Subcutaneous adipose tissue (tissue), 4 donors: ENCODE results near the gene DROSHA. TPM values are rescaled to one million over a fixed set of nuclear protein-coding genes. Genes with fewer than 3 reads are reported as not detected.

Experiments used
- total RNA-seq, 4 donors: library from RNA; depleted of rRNA; stranded (reverse); fragments of >200 nt; gene quantifications; one replicate each; pipeline ENCODE4 v1.1.0, GENCODE V29; 2016
- TF ChIP-seq, protein P1 (sequence below): fragments of 450-650 bp; IDR thresholded peaks from one replicate; pipeline ENCODE4 v1.5.1; 2016; ENCODE audit warnings: low read depth, mild to moderate bottlenecking, control low read depth, antibody characterized with exemption, moderate library complexity

The DROSHA gene
- total RNA-seq, 4 donors from 2014 or later = 37.9 to 51.8 (median 40.4) TPM

DNA sequence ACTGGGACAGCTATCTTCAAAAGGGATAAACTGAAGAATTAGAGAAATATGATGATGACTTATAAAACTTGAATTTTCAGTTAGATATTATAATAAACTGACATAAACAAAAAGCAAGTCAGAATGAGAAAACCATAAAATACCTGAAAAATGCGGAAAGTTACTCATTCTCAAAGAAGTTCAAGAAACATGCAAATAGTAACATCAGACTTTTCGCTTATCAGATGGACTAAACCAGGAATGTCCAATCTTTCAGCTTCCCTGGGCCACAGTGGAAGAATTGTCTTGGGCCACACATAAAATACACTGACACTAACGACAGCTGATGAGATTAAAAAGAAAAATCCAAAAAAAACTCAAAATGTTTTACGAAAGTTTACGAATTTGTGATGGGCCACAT is 53.9 kb downstream of the DROSHA start:
- TF ChIP-seq, protein P1, sequence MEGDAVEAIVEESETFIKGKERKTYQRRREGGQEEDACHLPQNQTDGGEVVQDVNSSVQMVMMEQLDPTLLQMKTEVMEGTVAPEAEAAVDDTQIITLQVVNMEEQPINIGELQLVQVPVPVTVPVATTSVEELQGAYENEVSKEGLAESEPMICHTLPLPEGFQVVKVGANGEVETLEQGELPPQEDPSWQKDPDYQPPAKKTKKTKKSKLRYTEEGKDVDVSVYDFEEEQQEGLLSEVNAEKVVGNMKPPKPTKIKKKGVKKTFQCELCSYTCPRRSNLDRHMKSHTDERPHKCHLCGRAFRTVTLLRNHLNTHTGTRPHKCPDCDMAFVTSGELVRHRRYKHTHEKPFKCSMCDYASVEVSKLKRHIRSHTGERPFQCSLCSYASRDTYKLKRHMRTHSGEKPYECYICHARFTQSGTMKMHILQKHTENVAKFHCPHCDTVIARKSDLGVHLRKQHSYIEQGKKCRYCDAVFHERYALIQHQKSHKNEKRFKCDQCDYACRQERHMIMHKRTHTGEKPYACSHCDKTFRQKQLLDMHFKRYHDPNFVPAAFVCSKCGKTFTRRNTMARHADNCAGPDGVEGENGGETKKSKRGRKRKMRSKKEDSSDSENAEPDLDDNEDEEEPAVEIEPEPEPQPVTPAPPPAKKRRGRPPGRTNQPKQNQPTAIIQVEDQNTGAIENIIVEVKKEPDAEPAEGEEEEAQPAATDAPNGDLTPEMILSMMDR = no peak

DNA sequence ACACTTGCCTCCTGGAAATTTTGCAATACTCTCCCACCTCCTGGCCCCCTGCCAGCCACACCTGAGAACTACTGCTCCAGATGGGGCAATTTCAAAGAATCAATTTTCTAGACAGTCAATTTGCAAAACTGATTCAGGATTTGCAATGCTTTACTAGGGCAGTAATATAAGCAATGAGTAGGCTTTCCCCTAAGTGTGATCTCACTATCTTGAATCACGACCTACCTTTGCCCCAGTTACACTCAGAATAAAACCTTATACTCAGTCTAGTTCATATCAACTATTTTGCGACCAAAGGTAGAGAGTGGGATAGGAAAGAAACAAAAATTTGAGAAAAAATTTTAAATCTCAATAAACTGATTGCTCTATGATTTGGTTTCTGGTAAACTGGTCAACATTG is 54.4 kb downstream of the DROSHA start:
- TF ChIP-seq, protein P1 = no peak

DNA sequence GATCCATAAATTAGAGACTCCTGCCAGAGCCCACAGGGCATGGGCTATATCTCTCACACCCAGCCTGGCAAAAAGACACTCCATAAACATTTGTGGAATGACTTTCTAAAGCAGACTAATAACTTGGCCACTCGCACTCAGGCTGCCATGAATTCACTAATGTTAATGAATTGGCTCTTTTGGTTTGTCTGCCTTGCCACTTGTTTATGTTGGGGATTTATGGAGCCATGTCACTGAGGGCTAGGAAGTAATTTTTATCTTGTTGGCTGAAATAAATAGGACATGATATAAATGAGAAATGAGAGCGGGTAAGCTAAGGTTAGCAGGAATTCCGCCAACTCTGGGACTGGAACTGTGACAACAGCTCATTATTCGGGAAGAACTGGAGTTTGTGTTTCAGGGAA is 55.2 kb downstream of the DROSHA start:
- TF ChIP-seq, protein P1 = no peak

DNA sequence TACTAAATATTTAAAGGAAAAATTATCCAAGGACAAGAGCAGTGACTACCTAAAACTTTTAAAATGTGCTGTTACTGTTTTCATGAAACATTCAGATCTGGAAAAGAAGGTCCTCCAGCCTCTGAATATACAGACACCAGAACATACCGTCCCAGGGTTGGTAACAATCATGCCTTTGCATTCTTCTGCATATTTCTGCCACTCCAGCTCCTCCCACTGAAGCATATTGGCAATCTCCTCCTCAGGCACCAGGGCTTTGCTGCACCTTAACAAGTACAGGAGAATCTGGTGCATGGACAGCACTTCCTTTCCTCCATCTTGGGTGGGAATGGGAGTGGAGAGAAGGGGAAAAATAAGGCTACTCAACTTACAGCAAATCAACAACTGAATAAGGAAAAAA is 60.0 kb downstream of the DROSHA start:
- TF ChIP-seq, protein P1 = no peak

DNA sequence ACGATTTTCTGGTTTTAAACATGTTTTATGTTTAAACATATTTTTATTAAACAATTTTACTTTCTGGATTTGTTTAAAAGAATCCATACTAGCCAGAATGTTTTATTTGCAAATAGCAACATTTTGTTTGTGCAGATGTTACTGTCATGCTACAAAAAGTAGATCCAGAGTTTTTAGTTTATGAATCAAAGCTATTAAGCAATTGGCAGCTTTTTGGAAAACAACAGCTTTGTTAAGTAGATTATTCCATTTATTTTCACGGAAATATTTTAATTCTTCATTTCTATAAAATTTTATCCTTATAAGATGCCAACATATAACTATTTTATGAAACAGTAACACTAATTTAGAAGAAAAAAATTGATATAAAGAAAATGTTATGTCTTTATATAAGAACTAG is 60.9 kb downstream of the DROSHA start:
- TF ChIP-seq, protein P1 = no peak

DNA sequence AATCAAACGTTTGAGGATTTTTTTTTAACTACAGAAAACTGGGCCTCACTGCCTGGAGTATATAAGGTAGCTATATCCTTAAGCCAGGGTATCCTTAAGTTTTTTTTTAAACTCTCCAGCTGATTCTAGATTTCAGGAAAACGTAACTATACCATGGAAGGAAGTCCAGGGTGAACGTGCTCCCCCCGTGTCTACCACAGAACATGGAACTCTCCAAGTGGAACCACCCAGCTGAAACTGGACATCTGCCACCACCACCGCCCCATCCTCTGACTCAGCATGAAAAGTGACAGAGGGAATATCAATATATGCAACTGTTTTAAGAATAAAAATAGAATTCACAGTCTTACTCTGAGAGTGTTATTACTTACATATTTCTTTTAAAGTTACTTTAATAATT is 61.3 kb downstream of the DROSHA start:
- TF ChIP-seq, protein P1 = no peak

DNA sequence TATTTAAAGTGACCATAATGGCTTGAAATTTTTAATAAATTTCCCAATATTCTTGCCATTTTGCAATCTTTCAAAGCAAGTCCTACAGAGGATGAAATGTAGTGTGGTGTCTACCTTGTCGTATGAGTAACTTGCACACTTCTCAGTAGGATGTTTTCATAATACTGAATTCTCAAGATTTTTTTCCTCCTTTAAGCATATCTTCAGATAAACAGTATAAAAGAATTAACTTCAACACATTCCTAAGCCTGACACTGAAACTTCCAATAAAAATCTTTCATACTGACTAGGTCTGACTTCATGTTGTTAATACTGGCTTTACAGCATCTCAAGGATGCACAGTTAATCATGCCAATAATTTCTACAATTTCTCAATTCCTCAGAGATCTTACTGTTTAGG is 62.0 kb downstream of the DROSHA start:
- TF ChIP-seq, protein P1 = no peak
